Gastrocnemius medialis (tissue), 4 donors: ENCODE results near the gene NCOA3.

Source experiments
- POLR2A ChIP-seq, 2 donors: fragments of 450-650 bp; IDR thresholded peaks; one replicate each; pipeline ENCODE4 v1.6.1; 2017; ENCODE audit warnings: antibody characterized with exemption in 2 of 2, mild to moderate bottlenecking in 2 of 2, moderate library complexity in 2 of 2
- TF ChIP-seq, protein P1 (sequence below), 5 experiments: fragments of 450-650 bp in 3 of 5; fragments of 200-600 bp in 2 of 5; sonication (generic) in 2 of 5; IDR thresholded peaks in 4 of 5; conservative IDR thresholded peaks in 1 of 5; 1 replicate in 4 of 5; 2 replicates in 1 of 5; pipeline ENCODE4 v1.5.1; 2016 to 2019; ENCODE audit warnings: antibody characterized with exemption in 5 of 5, mild to moderate bottlenecking in 3 of 5, moderate library complexity in 3 of 5

DNA sequence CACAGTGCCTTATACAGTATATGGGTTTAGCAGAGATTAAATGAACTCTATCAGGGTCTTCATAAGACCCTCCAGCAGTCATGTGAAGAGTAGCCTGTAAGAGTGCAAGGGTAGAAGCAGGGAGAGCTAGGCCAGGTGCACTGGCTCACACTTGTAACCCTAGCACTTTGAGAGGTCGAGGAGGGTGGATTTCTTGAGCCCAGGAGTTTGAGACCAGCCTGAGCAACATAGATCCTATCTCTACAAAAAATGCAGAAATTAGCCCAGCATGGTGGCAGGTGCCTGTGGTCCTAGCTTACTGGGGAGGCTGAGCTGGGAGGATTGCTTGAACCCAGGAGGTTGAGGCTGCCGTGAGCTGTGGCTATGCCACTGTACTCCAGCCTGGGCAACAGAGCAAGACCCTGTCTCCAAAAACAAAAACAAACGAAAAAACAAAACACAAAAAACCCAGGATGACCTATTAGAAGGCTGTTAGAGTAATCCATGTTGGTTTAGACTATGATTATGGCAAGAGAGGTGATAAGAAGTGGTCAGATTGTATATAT is 31.9 kb downstream of the NCOA3 start:
- TF ChIP-seq, protein P1, sequence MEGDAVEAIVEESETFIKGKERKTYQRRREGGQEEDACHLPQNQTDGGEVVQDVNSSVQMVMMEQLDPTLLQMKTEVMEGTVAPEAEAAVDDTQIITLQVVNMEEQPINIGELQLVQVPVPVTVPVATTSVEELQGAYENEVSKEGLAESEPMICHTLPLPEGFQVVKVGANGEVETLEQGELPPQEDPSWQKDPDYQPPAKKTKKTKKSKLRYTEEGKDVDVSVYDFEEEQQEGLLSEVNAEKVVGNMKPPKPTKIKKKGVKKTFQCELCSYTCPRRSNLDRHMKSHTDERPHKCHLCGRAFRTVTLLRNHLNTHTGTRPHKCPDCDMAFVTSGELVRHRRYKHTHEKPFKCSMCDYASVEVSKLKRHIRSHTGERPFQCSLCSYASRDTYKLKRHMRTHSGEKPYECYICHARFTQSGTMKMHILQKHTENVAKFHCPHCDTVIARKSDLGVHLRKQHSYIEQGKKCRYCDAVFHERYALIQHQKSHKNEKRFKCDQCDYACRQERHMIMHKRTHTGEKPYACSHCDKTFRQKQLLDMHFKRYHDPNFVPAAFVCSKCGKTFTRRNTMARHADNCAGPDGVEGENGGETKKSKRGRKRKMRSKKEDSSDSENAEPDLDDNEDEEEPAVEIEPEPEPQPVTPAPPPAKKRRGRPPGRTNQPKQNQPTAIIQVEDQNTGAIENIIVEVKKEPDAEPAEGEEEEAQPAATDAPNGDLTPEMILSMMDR (IDR thresholded peaks at IDR 0.05 in 4 of 5, conservative IDR thresholded peaks at IDR 0.05 in 1 of 5): no peak
- TF ChIP-seq POLR2A (IDR thresholded peaks at IDR 0.05): no peak
